NCI-H1092 (cell line): ENCODE results near the gene ARID1B.
A peak's percentile ranks its signal among the peaks of the same experiment; 100 is the strongest.

Source experiments
- DNase-seq: peaks from one replicate; lab custom pipeline; 2025; lab: John Stamatoyannopoulos, UW

The ARID1B gene

DNA sequence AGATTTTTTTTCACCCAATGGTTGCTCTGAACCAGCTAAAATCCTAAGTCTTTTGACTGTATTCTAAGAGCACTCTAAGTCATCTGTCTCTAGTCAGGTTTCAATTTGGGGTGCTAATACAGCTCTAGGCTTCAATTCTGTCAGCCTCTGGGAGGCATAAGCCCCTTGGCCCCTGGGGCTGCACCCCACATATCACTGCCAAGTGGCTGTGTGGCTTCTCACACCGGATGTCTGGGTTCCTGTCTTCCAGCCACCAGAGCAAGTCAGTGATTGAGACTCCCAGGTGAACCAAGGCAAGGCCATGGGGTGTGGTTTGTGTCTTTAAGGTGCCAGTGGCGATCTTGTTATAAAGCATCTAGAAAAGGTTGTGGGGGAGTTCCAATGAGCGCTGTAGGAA, 409.6 kb downstream of the ARID1B start:
- DNase-seq: no peak

DNA sequence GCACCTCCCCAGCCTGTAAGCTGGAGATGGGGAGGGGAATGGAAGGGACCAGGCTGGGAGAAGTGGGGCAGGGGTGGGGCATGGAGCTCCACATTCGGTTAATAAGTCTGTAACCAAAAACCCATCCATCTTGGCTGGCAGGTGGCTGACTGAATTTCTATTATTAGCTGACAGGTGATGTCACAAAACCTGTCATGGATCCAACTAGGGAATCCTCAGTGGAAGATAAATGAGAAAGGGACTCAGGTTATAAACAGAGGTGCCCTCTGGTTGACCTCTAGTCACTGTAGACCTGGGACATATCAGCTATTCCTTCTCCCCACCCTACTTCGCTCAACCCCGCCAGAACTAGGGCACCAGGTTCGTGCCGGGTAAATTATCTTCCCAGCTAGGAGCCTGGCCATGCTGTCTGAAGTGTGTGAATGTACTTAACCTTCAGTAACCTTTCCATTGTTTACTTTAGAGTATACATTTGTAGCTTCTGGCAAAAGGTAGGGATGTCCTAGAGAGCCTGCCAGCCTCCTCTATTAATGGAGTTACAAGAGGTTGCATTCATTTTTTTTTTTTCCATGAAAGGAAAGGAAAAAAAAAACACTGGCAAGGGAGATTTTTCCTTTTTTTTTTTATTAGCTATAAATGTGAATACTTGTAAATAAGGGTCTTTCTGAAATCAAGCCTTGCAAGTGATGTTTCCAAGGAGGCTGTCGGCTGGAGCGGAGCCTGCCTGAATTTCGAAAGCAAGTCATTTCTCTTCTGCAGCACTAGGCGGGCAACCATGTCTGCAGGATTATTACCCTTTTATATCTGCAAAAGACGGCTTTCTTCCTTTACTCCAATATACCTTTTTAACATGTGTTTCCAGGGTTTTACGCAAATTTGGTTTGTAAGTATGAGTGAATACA, 410.3 kb downstream of the ARID1B start:
- peak; percentile 94 for DNase-seq

DNA sequence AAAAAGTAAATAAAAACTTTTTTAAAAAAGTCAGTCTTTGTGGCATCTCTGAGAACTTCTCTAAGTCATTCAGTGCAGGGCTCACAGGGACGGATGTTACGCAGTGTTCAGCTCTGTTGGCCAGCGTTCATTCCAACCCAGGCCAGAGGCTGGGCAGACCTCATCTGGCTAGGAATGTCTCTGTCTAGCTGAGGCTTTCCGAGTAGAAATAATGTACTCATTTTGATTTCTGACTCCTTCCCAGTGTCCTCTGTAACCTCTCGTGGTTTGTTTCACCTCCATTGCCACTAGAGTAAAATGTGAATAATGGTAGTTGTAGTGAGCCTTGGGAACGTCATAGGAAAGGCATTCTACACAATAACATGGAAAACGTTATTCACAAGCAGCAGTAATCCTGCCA, 411.0 kb downstream of the ARID1B start:
- DNase-seq: no peak

GRCh38 chr6:157193443-157193996, 416.3 kb downstream of the ARID1B start:
- DNase-seq: no peak

DNA sequence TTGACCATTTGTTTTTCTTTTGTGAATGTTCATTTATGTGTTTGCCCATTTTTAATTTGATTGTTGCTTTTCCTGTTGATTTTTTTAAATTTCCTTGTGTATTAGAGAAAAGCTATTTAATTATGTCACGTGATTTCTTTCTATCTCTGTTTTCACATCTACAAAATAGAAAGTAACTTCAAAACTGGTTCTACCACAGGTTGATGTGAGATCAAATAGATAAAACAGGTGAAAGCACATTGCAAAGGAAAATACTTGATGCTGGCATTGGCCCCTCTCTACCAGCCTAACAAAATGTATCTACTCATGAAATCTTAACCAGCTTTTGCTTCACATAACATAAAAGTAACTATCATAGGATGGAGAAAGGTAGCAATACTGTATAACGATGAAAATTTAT, 416.9 kb downstream of the ARID1B start:
- DNase-seq: no peak

- no peak for DNase-seq
Observed at GRCh38 chr6:157194643-157195042, 417.5 kb downstream of the ARID1B start.

DNA sequence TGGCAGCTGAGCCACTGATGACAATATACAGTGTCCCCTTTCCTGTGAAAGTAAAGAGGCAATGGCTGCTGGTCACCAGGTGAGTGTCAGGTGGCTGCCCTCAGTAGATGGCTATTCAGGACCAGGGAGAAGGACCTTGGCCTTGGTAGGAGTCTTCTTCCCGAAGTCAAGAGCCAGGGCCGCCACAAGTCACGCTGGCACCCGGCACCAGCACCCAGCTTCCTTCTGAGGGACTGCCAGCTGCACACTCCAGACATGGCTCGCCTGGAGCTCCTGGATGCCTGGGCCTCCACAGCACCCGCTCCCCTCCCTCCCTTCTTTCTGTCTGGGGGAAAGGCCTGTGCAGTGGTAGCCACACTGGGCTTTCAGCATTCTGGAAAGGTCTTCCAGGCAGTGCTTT, 419.2 kb downstream of the ARID1B start:
- DNase-seq: no peak

DNA sequence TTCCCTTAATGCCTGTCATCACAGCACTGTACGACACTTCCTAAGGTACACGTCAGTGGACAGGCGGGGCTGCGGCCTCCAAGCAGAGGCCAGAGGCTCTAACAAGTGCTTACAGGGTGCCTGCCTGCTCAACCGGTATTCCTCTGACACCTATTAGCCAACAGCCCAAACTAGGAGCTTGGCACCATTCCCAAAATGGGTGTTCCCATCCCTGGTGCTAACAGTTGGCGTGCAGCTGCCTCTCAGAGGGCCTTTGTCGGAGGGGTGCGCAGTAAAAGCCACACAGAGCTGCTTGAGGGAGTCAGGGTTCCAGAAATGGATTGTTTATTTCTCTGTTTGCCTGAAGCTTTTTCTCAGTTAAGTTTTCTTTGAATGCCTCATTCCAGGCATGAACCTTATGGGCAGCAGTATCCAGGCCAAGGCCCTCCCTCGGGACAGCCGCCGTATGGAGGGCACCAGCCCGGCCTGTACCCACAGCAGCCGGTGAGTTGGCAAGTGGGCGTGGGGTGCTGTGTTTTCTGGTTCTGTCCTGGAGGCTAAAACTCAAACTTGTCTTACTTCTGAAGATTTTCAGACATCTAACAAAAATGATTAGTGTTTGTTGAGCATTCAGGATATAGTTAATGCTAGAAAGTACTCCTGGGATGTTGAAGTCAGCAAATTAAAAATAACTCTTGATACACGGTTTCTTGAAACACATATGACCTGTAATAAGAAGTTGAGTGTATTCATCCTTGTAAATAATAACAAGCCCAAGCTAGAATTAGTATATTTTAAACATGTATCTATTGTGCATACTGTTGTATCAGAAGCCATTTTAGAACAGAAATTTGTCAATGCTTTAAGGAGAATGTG, 421.5 kb downstream of the ARID1B start:
- peak; percentile 97 for DNase-seq

DNA sequence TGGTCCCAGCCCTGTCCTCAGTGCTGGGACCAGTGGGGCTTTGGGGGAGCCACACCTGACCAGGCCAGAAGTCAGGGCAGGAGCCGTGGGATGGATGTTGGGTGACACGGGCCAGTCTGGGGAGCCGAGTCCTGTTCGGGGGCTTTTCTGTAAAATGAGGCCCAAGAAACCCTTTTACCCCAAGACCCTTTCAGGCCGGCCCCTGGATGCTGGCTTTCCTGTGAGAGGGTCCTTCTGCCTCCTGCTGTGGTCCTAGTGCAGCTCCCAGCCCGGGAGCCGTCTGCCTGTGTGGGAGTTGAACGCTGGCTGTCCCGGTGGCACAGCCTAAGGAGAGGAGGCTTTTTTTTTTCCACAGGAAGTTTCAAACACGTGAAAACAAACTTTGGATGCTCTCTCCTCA, 422.9 kb downstream of the ARID1B start:
- DNase-seq: no peak

GRCh38 chr6:157200611-157201010, 423.4 kb downstream of the ARID1B start:
- no peak for DNase-seq

- DNase-seq: no peak
Observed at GRCh38 chr6:157201083-157201482, 423.9 kb downstream of the ARID1B start.

DNA sequence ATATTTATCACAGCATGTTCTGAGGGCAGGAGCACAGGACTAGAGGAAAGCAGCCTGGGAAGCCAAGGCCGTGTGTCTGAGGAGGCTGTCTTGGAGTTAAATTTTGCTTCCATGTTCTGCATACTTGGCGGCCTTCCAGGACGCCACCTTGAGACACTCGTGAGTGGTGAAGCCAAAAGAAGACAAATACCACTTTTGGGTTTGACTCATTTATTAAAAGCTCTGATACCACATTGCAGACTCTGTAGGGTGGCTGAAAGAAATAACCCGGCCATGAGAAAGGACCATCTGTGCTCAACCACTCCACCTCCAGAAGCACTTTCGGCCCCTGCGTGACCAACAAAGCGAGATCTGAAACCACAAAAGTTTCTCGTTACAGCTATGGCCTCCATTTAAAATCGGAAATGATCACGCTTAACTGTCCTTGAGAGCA, 426.1 kb downstream of the ARID1B start:
- no peak for DNase-seq

DNA sequence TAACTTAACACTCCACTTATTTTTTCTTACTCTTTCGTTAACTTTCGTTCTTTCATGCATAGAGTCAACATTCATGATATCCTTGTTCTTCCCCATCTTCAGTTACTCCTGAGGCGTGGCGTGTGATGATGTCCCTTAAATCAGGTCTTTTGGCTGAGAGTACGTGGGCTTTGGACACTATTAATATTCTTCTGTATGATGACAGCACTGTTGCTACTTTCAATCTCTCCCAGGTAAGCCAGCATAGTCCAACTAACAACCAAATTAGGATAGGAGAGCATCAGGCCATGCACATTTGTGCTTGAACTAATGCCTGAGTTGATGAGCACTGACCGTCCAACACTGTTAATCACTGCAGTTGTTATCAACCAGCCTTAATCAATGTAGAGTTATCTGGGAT, 426.6 kb downstream of the ARID1B start:
- no peak for DNase-seq

- DNase-seq: no peak
Observed at GRCh38 chr6:157205473-157206358, 428.5 kb downstream of the ARID1B start.

DNA sequence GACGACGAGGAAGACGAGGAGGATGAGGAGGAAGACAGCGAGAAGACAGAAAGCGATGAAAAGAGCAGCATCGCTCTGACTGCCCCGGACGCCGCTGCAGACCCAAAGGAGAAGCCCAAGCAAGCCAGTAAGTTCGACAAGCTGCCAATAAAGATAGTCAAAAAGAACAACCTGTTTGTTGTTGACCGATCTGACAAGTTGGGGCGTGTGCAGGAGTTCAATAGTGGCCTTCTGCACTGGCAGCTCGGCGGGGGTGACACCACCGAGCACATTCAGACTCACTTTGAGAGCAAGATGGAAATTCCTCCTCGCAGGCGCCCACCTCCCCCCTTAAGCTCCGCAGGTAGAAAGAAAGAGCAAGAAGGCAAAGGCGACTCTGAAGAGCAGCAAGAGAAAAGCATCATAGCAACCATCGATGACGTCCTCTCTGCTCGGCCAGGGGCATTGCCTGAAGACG, 429.2 kb downstream of the ARID1B start:
- DNase-seq: no peak

- DNase-seq: no peak
Observed at GRCh38 chr6:157207521-157208076, 430.4 kb downstream of the ARID1B start.

GRCh38 chr6:157209865-157210530, 432.8 kb downstream of the ARID1B start:
- no peak for DNase-seq

DNA sequence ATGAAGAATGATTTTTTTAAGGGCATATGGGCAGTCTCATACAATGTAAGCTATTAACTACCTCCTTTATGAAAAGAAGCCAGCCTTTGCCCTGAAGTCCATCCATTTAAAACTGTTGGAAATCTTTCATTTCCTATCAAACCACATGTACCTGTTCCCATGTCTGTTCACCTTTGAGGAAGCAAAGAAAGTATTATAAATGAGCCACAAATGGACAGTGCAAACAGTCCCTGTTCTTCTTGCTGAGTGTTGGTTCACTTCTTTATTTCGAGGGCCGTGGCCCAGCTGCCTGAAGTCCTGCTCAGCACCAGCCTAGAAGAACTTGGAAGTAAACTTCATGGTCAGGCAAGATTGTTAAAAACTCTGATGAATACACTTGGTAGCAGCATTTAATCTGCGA, 433.8 kb downstream of the ARID1B start:
- DNase-seq: no peak

GRCh38 chr6:157211603-157212455, 434.7 kb downstream of the ARID1B start:
- DNase-seq: no peak

- no peak for DNase-seq
Observed at GRCh38 chr6:157213426-157213825, 436.2 kb downstream of the ARID1B start.
